Measurements from ENCODE around the gene ABCA5. TPM values are rescaled to one million over a fixed set of nuclear protein-coding genes. Genes with fewer than 3 reads are reported as not detected.

ABCA5 gene
- total RNA-seq, 4 donors from 2014 or later, result 62.8 to 228 (median 123) TPM

DNA sequence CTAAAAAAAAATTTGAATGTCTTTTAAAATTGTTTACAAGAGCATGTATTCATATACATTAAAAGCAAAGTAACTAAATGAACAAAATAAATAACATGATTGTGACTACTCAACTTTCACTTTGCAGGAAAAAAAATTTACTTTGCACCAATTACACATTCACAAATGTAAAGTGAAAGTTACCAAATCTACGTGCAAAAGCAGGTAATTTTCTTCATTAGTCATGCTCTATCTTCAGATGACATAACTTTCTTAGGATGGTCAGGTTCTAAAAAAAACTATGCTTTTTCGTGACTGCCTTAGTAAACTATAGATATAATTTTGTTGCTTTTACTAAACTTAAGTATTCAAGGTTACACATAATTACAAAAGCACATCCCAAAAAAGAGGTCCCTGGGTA is 81.3 kb downstream of the ABCA5 start:
- in situ Hi-C loops (cut with MboI; ENCODE audit: low sequenced_read_pairs in 4 of 4) (loop anchor here (10.0 to 25.0 kb wide), 2 partner anchors 471 to 708 kb away; no protein-coding TSS in a partner anchor), intact Hi-C loops (cut with DNase I; ENCODE audit: low total_unique reads) (no loop called here)
- DNase-seq, result no peak
- H3K4me1 ChIP-seq, result no peaks in the 10 kb centered on the region
- peaks cover 0 to 82% of the 10 kb centered on the region in 2 donors for H3K36me3 ChIP-seq
- H3K27me3 ChIP-seq, result no peaks in the 10 kb centered on the region
- no peak overlapping the region for H3K27ac ChIP-seq
- H3K9me3 ChIP-seq, result no peaks in the 10 kb centered on the region
- ATAC-seq, result no peak
- no peak for TF ChIP-seq POLR2A (IDR thresholded peaks at IDR 0.05)
- TF ChIP-seq, protein P1, sequence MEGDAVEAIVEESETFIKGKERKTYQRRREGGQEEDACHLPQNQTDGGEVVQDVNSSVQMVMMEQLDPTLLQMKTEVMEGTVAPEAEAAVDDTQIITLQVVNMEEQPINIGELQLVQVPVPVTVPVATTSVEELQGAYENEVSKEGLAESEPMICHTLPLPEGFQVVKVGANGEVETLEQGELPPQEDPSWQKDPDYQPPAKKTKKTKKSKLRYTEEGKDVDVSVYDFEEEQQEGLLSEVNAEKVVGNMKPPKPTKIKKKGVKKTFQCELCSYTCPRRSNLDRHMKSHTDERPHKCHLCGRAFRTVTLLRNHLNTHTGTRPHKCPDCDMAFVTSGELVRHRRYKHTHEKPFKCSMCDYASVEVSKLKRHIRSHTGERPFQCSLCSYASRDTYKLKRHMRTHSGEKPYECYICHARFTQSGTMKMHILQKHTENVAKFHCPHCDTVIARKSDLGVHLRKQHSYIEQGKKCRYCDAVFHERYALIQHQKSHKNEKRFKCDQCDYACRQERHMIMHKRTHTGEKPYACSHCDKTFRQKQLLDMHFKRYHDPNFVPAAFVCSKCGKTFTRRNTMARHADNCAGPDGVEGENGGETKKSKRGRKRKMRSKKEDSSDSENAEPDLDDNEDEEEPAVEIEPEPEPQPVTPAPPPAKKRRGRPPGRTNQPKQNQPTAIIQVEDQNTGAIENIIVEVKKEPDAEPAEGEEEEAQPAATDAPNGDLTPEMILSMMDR (IDR thresholded peaks at IDR 0.05 in 4 of 5, conservative IDR thresholded peaks at IDR 0.05 in 1 of 5), result no peak
- H3K4me3 ChIP-seq, result no peak overlapping the region

DNA sequence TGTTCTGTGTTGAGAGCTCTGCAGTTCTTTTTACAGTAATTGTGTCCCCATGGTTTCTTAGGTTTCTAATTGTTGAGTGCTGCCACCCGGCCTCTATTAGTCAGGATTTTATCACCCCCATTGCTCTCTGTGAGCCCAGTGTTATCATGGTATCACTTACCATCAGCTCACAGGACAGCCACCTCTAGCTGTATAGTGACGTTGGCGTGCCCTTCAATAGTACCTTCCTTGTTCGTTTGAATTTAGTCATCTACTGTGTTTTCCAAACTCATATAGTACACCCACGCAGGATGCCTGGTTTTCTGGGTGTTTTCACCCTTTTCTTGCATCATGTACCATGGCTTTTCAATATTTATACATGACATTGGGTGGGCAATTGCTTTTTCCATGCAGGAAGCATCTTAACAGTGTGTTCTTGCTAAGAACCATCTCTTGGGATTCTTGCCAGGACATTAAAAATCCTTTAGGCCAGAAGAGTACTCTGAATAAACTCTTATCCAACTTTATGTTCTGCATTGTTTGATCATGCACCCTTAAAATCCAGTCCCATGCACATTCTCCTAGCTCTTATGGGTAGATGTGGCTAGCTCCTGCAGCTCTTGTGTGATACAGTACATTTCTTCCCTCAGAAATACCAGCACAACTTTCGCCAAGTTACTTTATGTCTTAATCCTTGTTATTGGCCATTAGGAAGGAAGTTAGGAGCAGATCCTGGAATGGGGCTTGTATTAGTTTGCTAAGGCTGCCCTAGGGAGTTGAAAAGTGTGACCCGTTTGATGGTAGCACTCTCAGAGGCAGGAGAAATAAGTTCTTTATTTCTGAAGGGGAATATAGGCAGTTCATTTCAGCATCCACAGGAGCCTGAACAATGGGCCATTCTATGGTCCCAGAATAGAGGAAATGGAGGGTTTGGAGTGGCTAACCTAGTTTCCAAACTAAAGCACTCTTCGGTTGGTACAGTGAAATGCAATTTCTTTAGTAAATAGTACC is 87.0 kb downstream of the ABCA5 start:
- Histone ChIP-seq H3K27me3 (no peaks in the 10 kb centered on the region), H3K36me3 (peaks cover 0 to 50% of the 10 kb centered on the region in 2 donors), H3K4me3 (no peak overlapping the region), H3K4me1 (no peaks in the 10 kb centered on the region), H3K27ac (no peak overlapping the region), H3K9me3 (no peaks in the 10 kb centered on the region)
- intact Hi-C loops (cut with DNase I; ENCODE audit: low total_unique reads) (loop anchor here (5.0 kb wide), 1 partner anchor 468 kb away; no protein-coding TSS in a partner anchor), in situ Hi-C loops (cut with MboI; ENCODE audit: low sequenced_read_pairs in 4 of 4) (loop anchor here (10.0 to 25.0 kb wide), 2 partner anchors 465 to 703 kb away; no protein-coding TSS in a partner anchor)
- DNase-seq (no peak), ATAC-seq (no peak)
- TF ChIP-seq, protein P1 (IDR thresholded peaks at IDR 0.05 in 4 of 5, conservative IDR thresholded peaks at IDR 0.05 in 1 of 5), result no peak
- TF ChIP-seq POLR2A (IDR thresholded peaks at IDR 0.05), result no peak

DNA sequence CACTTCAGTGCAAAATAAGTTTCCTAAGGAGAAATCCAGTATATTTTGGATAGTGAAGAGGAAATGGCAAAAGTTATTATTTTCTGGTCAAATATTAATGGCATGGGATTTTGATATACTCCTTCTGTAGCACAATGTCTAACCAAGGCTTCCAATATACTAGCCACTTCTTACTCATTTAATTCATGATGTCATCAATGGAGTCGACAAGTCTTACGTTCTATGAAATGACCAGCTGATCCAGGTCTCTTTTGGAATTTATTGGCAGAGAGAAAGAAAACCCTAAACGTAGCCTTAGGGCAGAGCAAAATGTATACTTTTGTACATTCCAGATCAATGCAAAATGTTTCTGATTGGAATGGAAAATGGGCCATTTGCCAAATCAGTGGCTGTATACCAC is 90.0 kb downstream of the ABCA5 start:
- intact Hi-C loops (cut with DNase I; ENCODE audit: low total_unique reads), result loop anchor here (5.0 kb wide), 1 partner anchor 465 kb away; no protein-coding TSS in a partner anchor
- H3K9me3 ChIP-seq, result peaks cover 0 to 6% (median 0%) of the 10 kb centered on the region in 3 donors
- no peak overlapping the region for H3K27ac ChIP-seq
- no peak for DNase-seq
- H3K4me1 ChIP-seq, result no peaks in the 10 kb centered on the region
- no peaks in the 10 kb centered on the region for H3K27me3 ChIP-seq
- no peak for ATAC-seq
- in situ Hi-C loops (cut with MboI; ENCODE audit: low sequenced_read_pairs in 4 of 4), result loop anchor here in 2 of 4 donors (25.0 kb wide), 1 partner anchor 700 kb away; no protein-coding TSS in a partner anchor
- H3K36me3 ChIP-seq, result peaks cover 0 to 22% of the 10 kb centered on the region in 2 donors
- TF ChIP-seq, protein P1 (IDR thresholded peaks at IDR 0.05 in 4 of 5, conservative IDR thresholded peaks at IDR 0.05 in 1 of 5), result no peak
- no peak for TF ChIP-seq POLR2A (IDR thresholded peaks at IDR 0.05)
- H3K4me3 ChIP-seq, result no peak overlapping the region

DNA sequence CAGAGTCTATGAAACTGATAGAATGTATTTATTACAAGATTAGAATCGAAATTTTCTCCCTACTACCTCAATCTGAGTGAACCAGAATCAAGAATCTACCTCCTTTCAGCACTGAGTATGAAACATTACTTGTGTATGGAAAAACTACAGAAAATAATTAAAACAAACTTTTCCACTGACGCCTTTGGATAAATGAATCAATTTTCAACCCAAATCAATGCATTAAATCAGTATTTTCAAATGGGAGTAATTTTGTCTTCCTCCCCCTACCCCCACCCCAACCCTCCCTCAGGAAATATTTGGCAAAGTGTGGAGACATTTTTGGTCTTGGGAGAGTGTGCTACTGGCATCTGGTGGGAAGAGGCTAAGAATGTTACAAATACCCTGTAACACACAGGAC is 90.5 kb downstream of the ABCA5 start:
- TF ChIP-seq POLR2A (IDR thresholded peaks at IDR 0.05), result no peak
- TF ChIP-seq, protein P1 (IDR thresholded peaks at IDR 0.05 in 4 of 5, conservative IDR thresholded peaks at IDR 0.05 in 1 of 5), result no peak
- Histone ChIP-seq H3K4me3 (no peak overlapping the region), H3K36me3 (peaks cover 0 to 18% of the 10 kb centered on the region in 2 donors), H3K4me1 (no peaks in the 10 kb centered on the region), H3K27me3 (no peaks in the 10 kb centered on the region), H3K27ac (no peak overlapping the region), H3K9me3 (peaks cover 0 to 6% (median 0%) of the 10 kb centered on the region in 3 donors)
- no peak for ATAC-seq
- DNase-seq, result no peak
- intact Hi-C loops (cut with DNase I; ENCODE audit: low total_unique reads), result loop anchor here (5.0 kb wide), 1 partner anchor 464 kb away; no protein-coding TSS in a partner anchor
- in situ Hi-C loops (cut with MboI; ENCODE audit: low sequenced_read_pairs in 4 of 4), result loop anchor here in 2 of 4 donors (25.0 kb wide), 1 partner anchor 699 kb away; no protein-coding TSS in a partner anchor

Data from gastrocnemius medialis (tissue), 4 donors.